Mucosa of rectum (tissue), 2 donors: Measurements from ENCODE around the gene PLVAP.
A peak's percentile ranks its signal among the peaks of the same experiment; 100 is the strongest.

Source experiments
- H3K27ac ChIP-seq, 2 donors: one replicate each; pipeline ENCODE4 v1.7.0; 2013; ENCODE audit warnings: inconsistent platforms in 2 of 2, low read depth in 2 of 2, low read length in 2 of 2
- H3K27me3 ChIP-seq, 2 donors: one replicate each; pipeline ENCODE4 v1.7.0; 2013; ENCODE audit warnings: low read length in 2 of 2; ENCODE audit not compliant: control insufficient read depth in 2 of 2, insufficient read depth in 2 of 2
- H3K36me3 ChIP-seq, 2 donors: one replicate each; pipeline ENCODE4 v1.7.0; 2013; ENCODE audit warnings: low read length in 2 of 2; ENCODE audit not compliant: control insufficient read depth in 2 of 2, insufficient read depth in 2 of 2
- H3K4me1 ChIP-seq, 2 donors: one replicate each; pipeline ENCODE4 v1.7.0; 2013; ENCODE audit warnings: low read length in 2 of 2, mild to moderate bottlenecking in 1 of 2; ENCODE audit not compliant: control insufficient read depth in 2 of 2, insufficient read depth in 2 of 2
- H3K4me3 ChIP-seq, 2 donors: one replicate each; pipeline ENCODE4 v1.7.0; 2013; ENCODE audit warnings: low read length in 2 of 2
- H3K9ac ChIP-seq, 2 donors: one replicate each; pipeline ENCODE4 v1.7.0; 2013; ENCODE audit warnings: low read length in 2 of 2, low read depth in 1 of 2, mild to moderate bottlenecking in 1 of 2
- H3K9me3 ChIP-seq, 2 donors: one replicate each; pipeline ENCODE4 v1.7.0; 2013; ENCODE audit warnings: low read length in 2 of 2; ENCODE audit not compliant: control insufficient read depth in 2 of 2
- donor health status: healthy.
- donor health status: Normal muscosa, but diverticular disease.

PLVAP gene

GRCh38 chr19:17341386-17341785 lies 35.8 kb downstream of the PLVAP start:
- H3K27ac ChIP-seq, result no peak overlapping the region
- H3K9me3 ChIP-seq, result no peaks in the 10 kb centered on the region
- H3K27me3 ChIP-seq, result no peaks in the 10 kb centered on the region
- H3K36me3 ChIP-seq, result peaks cover 0 to 3% of the 10 kb centered on the region in 2 donors
- peaks cover 15 to 24% of the 10 kb centered on the region in 2 donors for H3K4me1 ChIP-seq
- no peak overlapping the region for H3K4me3 ChIP-seq
- H3K9ac ChIP-seq, result no peak overlapping the region

- Histone ChIP-seq H3K27ac (no peak overlapping the region), H3K4me1 (peaks cover 17 to 24% of the 10 kb centered on the region in 2 donors), H3K9me3 (no peaks in the 10 kb centered on the region), H3K36me3 (peaks cover 0 to 3% of the 10 kb centered on the region in 2 donors), H3K9ac (no peak overlapping the region), H3K27me3 (no peaks in the 10 kb centered on the region), H3K4me3 (no peak overlapping the region)
Measured at GRCh38 chr19:17340871-17341357, 36.2 kb downstream of the PLVAP start.

GRCh38 chr19:17340302-17340870 lies 36.8 kb downstream of the PLVAP start:
- H3K9ac ChIP-seq, result no peak overlapping the region
- H3K9me3 ChIP-seq, result no peaks in the 10 kb centered on the region
- no peak overlapping the region for H3K4me3 ChIP-seq
- H3K27ac ChIP-seq, result no peak overlapping the region
- peaks cover 0 to 3% of the 10 kb centered on the region in 2 donors for H3K36me3 ChIP-seq
- H3K27me3 ChIP-seq, result no peaks in the 10 kb centered on the region
- peaks cover 21 to 27% of the 10 kb centered on the region in 2 donors for H3K4me1 ChIP-seq

- peaks cover 27 to 34% of the 10 kb centered on the region in 2 donors for H3K4me1 ChIP-seq
- no peak overlapping the region for H3K27ac ChIP-seq
- no peak overlapping the region for H3K9ac ChIP-seq
- no peaks in the 10 kb centered on the region for H3K9me3 ChIP-seq
- no peak overlapping the region for H3K4me3 ChIP-seq
- peaks cover 0 to 3% of the 10 kb centered on the region in 2 donors for H3K36me3 ChIP-seq
- no peaks in the 10 kb centered on the region for H3K27me3 ChIP-seq
Measured at GRCh38 chr19:17339088-17339741, 37.9 kb downstream of the PLVAP start.

- Histone ChIP-seq H3K4me3 (peak overlapping the region; percentile 89 to 99), H3K9me3 (no peaks in the 10 kb centered on the region), H3K27me3 (no peaks in the 10 kb centered on the region), H3K27ac (no peak overlapping the region), H3K4me1 (peaks cover 31 to 39% of the 10 kb centered on the region in 2 donors), H3K36me3 (peaks cover 0 to 3% of the 10 kb centered on the region in 2 donors), H3K9ac (peak overlapping the region in 1 of 2 donors; percentile 80)
Measured at GRCh38 chr19:17338433-17339078, 38.6 kb downstream of the PLVAP start.

GRCh38 chr19:17337675-17338432 lies 39.3 kb downstream of the PLVAP start:
- H3K4me1 ChIP-seq, result peaks cover 31 to 39% of the 10 kb centered on the region in 2 donors
- H3K9me3 ChIP-seq, result no peaks in the 10 kb centered on the region
- H3K4me3 ChIP-seq, result peak overlapping the region; percentile 89 to 99
- no peaks in the 10 kb centered on the region for H3K27me3 ChIP-seq
- peaks cover 0 to 3% of the 10 kb centered on the region in 2 donors for H3K36me3 ChIP-seq
- peak overlapping the region; percentile 80 to 87 for H3K9ac ChIP-seq
- H3K27ac ChIP-seq, result peak overlapping the region; percentile 91 to 93

GRCh38 chr19:17336872-17337674 lies 40.1 kb downstream of the PLVAP start, which contains the start of gene GTPBP3:
TSS of gene GTPBP3 (plus strand) at chr19:17337553. CDS start at chr19:17337612, 59 bp downstream.
- Histone ChIP-seq H3K9ac (peak within 1 kb of the TSS; percentile 80 to 100), H3K36me3 (peaks cover 0 to 3% of the 10 kb centered on the region in 2 donors), H3K27me3 (no peaks in the 10 kb centered on the region), H3K27ac (peak within 1 kb of the TSS; percentile 91 to 93), H3K4me3 (peak within 1 kb of the TSS; percentile 89 to 99), H3K9me3 (no peaks in the 10 kb centered on the region), H3K4me1 (peaks cover 31 to 39% of the 10 kb centered on the region in 2 donors)

- no peak overlapping the region for H3K27ac ChIP-seq
Measured at GRCh38 chr19:17335575-17335974, 41.6 kb downstream of the PLVAP start.

More at GRCh38 chr19:17335575-17335974, 41.6 kb downstream of the PLVAP start:
- Histone ChIP-seq H3K9me3 (no peaks in the 10 kb centered on the region), H3K4me3 (peak overlapping the region in 1 of 2 donors; percentile 73), H3K36me3 (no peaks in the 10 kb centered on the region), H3K27me3 (no peaks in the 10 kb centered on the region), H3K4me1 (peaks cover 31 to 38% of the 10 kb centered on the region in 2 donors), H3K9ac (no peak overlapping the region)
